Transverse colon (tissue), 4 donors: Measurements from ENCODE around the gene PNKD.

Source experiments
- CTCF ChIP-seq, 5 experiments: fragments of 200-600 bp in 3 of 5; fragments of 450-650 bp in 2 of 5; sonication (generic) in 3 of 5; IDR thresholded peaks; 1 replicate in 2 of 5; 2 replicates in 3 of 5; pipeline ENCODE4 v1.5.1; 2016 to 2017; ENCODE audit warnings: antibody characterized with exemption in 5 of 5, inconsistent platforms in 3 of 5, mild to moderate bottlenecking in 2 of 5, moderate library complexity in 1 of 5
- EP300 ChIP-seq: sonication (generic); formaldehyde crosslinking; IDR thresholded peaks from one replicate; pipeline ENCODE4 v1.6.1; 2017; ENCODE audit warnings: antibody characterized with exemption, low read depth
- POLR2A ChIP-seq: fragments of 450-650 bp; IDR thresholded peaks from one replicate; pipeline ENCODE4 v1.6.1; 2016; ENCODE audit warnings: antibody characterized with exemption, mild to moderate bottlenecking, moderate library complexity
- POLR2AphosphoS5 ChIP-seq, 3 donors: sonication (generic); formaldehyde crosslinking; IDR thresholded peaks; one replicate each; pipeline ENCODE4 v1.6.1; 2016; ENCODE audit warnings: antibody characterized with exemption in 3 of 3

- TF ChIP-seq CTCF (IDR thresholded peaks at IDR 0.05) (no peak), EP300 (no peak), POLR2A (no peak), POLR2AphosphoS5 (IDR thresholded peaks at IDR 0.05) (no peak)
Measured at GRCh38 chr2:218276986-218277755, 6.9 kb downstream of the PNKD start.
